ENCODE measurements around the gene KLHL7.

GRCh38 chr7:23181684-23182553 is 76.3 kb downstream of the KLHL7 start, which contains the start of gene NUP42:
- TF ChIP-seq, protein P1, sequence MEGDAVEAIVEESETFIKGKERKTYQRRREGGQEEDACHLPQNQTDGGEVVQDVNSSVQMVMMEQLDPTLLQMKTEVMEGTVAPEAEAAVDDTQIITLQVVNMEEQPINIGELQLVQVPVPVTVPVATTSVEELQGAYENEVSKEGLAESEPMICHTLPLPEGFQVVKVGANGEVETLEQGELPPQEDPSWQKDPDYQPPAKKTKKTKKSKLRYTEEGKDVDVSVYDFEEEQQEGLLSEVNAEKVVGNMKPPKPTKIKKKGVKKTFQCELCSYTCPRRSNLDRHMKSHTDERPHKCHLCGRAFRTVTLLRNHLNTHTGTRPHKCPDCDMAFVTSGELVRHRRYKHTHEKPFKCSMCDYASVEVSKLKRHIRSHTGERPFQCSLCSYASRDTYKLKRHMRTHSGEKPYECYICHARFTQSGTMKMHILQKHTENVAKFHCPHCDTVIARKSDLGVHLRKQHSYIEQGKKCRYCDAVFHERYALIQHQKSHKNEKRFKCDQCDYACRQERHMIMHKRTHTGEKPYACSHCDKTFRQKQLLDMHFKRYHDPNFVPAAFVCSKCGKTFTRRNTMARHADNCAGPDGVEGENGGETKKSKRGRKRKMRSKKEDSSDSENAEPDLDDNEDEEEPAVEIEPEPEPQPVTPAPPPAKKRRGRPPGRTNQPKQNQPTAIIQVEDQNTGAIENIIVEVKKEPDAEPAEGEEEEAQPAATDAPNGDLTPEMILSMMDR (conservative IDR thresholded peaks at IDR 0.05; ENCODE audit: low read depth, low read length) = no peak
- no peak for TF ChIP-seq EZH2 (IDR thresholded peaks at IDR 0.05; ENCODE audit: borderline replicate concordance, low read depth, low read length, poor library complexity, severe bottlenecking)
